SJSA1 (cell line): ENCODE results near the gene PLCD3. TPM values are rescaled to one million over a fixed set of nuclear protein-coding genes. Genes with fewer than 3 reads are reported as not detected.

ENCODE experiments used
- DNase-seq, 2 experiments: peaks; one replicate each; pipeline ENCODE4 v3.0.0-alpha.2; 2015 to 2020; ENCODE audit warnings: low spot score in 2 of 2, low read depth in 1 of 2
- H3K27ac ChIP-seq: fragments of 250-450 bp; sonication (Bioruptor Pico); 2 replicates; pipeline ENCODE4 v1.5.1; 2020; ENCODE audit warnings: mild to moderate bottlenecking, moderate library complexity
- H3K27me3 ChIP-seq: fragments of 250-450 bp; sonication (Bioruptor Pico); replicated peaks from 2 replicates; pipeline ENCODE4 v1.5.1; 2020; ENCODE audit warnings: mild to moderate bottlenecking, moderate library complexity
- H3K36me3 ChIP-seq: fragments of 250-450 bp; sonication (Bioruptor Pico); 2 replicates; pipeline ENCODE4 v1.5.1; 2020; ENCODE audit warnings: mild to moderate bottlenecking
- H3K4me1 ChIP-seq: fragments of 250-450 bp; sonication (Bioruptor Pico); replicated peaks from 2 replicates; pipeline ENCODE4 v1.6.1; 2021; ENCODE audit warnings: mild to moderate bottlenecking
- H3K4me3 ChIP-seq: fragments of 250-450 bp; sonication (Bioruptor Pico); 2 replicates; pipeline ENCODE4 v1.5.1; 2020; ENCODE audit warnings: mild to moderate bottlenecking
- H3K9me3 ChIP-seq: fragments of 250-450 bp; sonication (Bioruptor Pico); replicated peaks from 2 replicates; pipeline ENCODE4 v1.5.1; 2020; ENCODE audit warnings: mild to moderate bottlenecking
- total RNA-seq: library from RNA; depleted of rRNA; stranded (reverse); fragments of >200 nt; shearing (Covaris generic); gene quantifications from 2 replicates; pipeline ENCODE4 v1.2.3, GENCODE V29; 2014

PLCD3 gene
- total RNA-seq, 1 experiment from 2014 or later = 92.5 TPM

- H3K4me1 ChIP-seq = peaks cover 22% of the 10 kb centered on the region
- H3K9me3 ChIP-seq = no peaks in the 10 kb centered on the region
- no peaks in the 10 kb centered on the region for H3K27me3 ChIP-seq
- peaks cover 17% of the 10 kb centered on the region for H3K36me3 ChIP-seq
- DNase-seq = peak; percentile 82 to 93
- peak overlapping the region; percentile 95 for H3K27ac ChIP-seq
- H3K4me3 ChIP-seq = peak overlapping the region; percentile 47
Measured at GRCh38 chr17:45146890-45147580, 14.7 kb upstream of the PLCD3 start.

DNA sequence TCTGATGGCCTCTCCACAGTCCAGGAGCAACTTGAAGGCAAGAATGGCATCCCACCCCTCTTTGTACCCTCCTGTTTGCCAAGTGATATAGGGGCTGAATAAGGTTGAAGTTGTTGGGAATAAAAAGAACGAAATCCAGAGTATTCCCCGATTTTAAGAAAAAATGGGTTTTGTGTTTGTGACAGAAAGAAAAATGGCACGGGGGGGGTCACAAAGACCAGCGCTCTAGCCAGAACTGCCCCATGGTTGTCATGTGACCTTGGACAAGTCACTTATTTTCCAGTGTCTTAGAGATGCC, 14.2 kb upstream of the PLCD3 start:
- Histone ChIP-seq H3K4me3 (peak overlapping the region; percentile 47), H3K4me1 (peaks cover 19% of the 10 kb centered on the region), H3K27me3 (no peaks in the 10 kb centered on the region), H3K36me3 (peaks cover 14% of the 10 kb centered on the region), H3K27ac (peak overlapping the region; percentile 95), H3K9me3 (no peaks in the 10 kb centered on the region)
- no peak for DNase-seq

- Histone ChIP-seq H3K27me3 (no peaks in the 10 kb centered on the region), H3K36me3 (peaks cover 12% of the 10 kb centered on the region), H3K4me1 (peaks cover 15% of the 10 kb centered on the region), H3K4me3 (no peak overlapping the region), H3K27ac (no peak overlapping the region), H3K9me3 (0 out of 2 replicates have a peak, but pooled peaks cover under 1% of the 10 kb centered on the region)
- DNase-seq = no peak
Measured at GRCh38 chr17:45146166-45146565, 13.9 kb upstream of the PLCD3 start.

GRCh38 chr17:45145035-45145389, 12.7 kb upstream of the PLCD3 start:
- no peak for DNase-seq
- H3K27me3 ChIP-seq = no peaks in the 10 kb centered on the region
- H3K4me3 ChIP-seq = no peak overlapping the region
- H3K27ac ChIP-seq = no peak overlapping the region
- peaks cover 9% of the 10 kb centered on the region for H3K4me1 ChIP-seq
- H3K36me3 ChIP-seq = peaks cover 9% of the 10 kb centered on the region
- H3K9me3 ChIP-seq = 0 out of 2 replicates have a peak, but pooled peaks cover 2% of the 10 kb centered on the region

DNA sequence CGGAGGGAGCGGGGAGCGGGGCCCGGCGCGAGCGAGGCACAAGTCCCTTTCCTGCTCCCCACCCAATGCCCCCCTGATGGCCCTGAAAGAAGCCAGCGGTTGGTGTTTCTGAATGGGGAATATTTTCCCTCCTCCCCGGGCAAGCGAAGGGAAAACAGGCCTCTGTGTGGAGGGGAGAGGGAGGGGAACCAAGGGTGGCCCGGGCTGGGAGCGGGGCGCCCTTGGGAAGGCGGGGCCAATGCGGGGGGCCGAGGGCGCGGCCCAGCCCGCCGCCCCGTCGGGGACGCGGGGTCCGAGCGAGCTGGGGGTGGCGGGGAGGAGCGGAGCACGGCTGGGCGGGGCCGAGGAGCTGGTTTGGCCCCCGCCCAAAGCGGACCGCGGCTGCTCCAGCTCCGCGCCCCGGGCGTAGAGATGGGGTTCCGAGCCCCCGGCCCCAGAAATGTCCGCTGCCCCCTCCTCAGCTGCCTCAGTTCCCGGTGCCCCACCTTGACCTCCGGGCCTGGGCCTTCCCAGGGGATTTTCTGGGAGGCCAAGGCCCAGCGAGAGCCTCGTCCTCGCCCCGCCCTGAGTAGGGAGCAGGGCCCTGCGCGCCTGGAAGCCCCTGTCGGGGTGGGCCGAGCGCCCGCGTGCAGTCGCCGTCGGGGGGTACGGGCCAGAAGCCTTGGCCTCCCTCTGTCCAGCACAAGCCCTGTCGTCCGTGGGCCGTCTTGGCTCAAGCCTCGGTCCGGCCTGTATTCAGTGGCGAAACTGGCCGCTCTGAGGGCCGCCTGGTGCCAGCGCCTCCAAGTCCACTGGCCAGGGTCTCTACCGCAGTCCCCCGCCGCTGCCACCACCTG, 12.1 kb upstream of the PLCD3 start:
- DNase-seq = no peak
- no peaks in the 10 kb centered on the region for H3K27me3 ChIP-seq

GRCh38 chr17:45143767-45144198, 11.5 kb upstream of the PLCD3 start:
- no peak for DNase-seq
- Histone ChIP-seq H3K36me3 (peaks cover 2% of the 10 kb centered on the region; the same call in 1 of the 2 replicates), H3K4me1 (peaks cover 9% of the 10 kb centered on the region), H3K27ac (no peak overlapping the region), H3K27me3 (no peaks in the 10 kb centered on the region), H3K4me3 (no peak overlapping the region), H3K9me3 (0 out of 2 replicates have a peak, but pooled peaks cover 2% of the 10 kb centered on the region)

More for the DNA sequence above, 12.1 kb upstream of the PLCD3 start:
- no peak overlapping the region for H3K27ac ChIP-seq
- 0 out of 2 replicates have a peak, but pooled peaks cover 2% of the 10 kb centered on the region for H3K9me3 ChIP-seq
- peaks cover 9% of the 10 kb centered on the region for H3K4me1 ChIP-seq
- no peak overlapping the region for H3K4me3 ChIP-seq
- H3K36me3 ChIP-seq = peaks cover 4% of the 10 kb centered on the region

DNA sequence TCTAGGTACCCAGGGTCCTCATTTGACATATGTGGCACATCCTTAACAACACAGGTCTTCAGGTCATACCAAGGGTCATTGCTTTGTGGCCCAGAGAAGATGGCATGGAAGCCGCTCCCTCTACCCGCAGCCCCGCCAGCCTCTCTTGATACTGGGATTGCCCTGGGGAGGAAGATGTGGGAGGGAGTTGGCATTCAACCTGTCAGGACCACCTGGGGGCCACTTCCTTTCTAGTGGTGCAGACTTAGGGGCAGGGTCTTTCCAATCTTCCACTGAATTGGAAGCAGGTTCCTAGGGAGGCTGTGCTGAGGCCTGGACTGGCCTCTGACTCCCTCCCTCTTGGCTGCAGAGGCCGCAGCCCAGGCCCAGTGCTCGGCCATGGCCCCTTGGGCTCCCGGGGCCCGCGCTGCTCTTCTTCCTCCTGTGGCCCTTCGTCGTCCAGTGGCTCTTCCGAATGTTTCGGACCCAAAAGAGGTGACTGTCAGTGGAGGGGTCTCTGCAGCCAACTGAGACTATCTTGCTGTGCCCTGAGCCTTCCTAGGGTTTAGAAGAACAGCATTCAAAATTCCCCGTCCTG, 10.9 kb upstream of the PLCD3 start:
- no peak for DNase-seq
- Histone ChIP-seq H3K9me3 (0 out of 2 replicates have a peak, but pooled peaks cover 2% of the 10 kb centered on the region), H3K36me3 (peaks cover 2% of the 10 kb centered on the region; the same call in 1 of the 2 replicates), H3K27ac (no peak overlapping the region), H3K4me3 (no peak overlapping the region), H3K4me1 (peaks cover 9% of the 10 kb centered on the region), H3K27me3 (no peaks in the 10 kb centered on the region)

DNA sequence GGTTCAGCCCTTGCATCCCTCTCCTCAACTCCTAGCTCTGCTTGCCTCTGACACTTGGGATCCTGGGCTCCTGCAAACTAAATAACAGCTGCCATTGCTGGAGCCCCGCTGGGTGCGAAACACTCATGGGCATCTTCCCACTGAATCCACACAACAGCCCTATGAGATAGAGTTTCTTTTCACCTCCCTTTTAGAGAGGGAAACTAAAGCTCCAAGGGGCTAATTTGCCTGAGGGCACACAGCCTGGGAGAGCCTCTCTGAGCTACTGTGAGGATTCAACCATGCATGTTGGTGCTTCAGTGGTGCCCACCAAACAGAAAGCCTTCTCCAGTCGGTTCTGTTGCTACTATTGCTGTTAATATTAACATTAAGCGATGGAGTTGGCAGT, 7.2 kb upstream of the PLCD3 start:
- H3K36me3 ChIP-seq = no peaks in the 10 kb centered on the region
- H3K4me3 ChIP-seq = no peak overlapping the region
- no peak overlapping the region for H3K27ac ChIP-seq
- no peak for DNase-seq
- 0 out of 2 replicates have a peak, but pooled peaks cover 2% of the 10 kb centered on the region for H3K9me3 ChIP-seq
- no peaks in the 10 kb centered on the region for H3K27me3 ChIP-seq
- peaks cover 6% of the 10 kb centered on the region for H3K4me1 ChIP-seq

- no peaks in the 10 kb centered on the region for H3K27me3 ChIP-seq
- H3K27ac ChIP-seq = no peak overlapping the region
- H3K9me3 ChIP-seq = 0 out of 2 replicates have a peak, but pooled peaks cover 2% of the 10 kb centered on the region
- no peak overlapping the region for H3K4me3 ChIP-seq
- peaks cover 6% of the 10 kb centered on the region for H3K4me1 ChIP-seq
- H3K36me3 ChIP-seq = no peaks in the 10 kb centered on the region
- DNase-seq = no peak
Measured at GRCh38 chr17:45138911-45139532, 6.7 kb upstream of the PLCD3 start.

GRCh38 chr17:45137561-45138305, 5.4 kb upstream of the PLCD3 start:
- Histone ChIP-seq H3K36me3 (no peaks in the 10 kb centered on the region; the same call in 1 of the 2 replicates), H3K27me3 (no peaks in the 10 kb centered on the region), H3K4me1 (peaks cover 11% of the 10 kb centered on the region), H3K9me3 (0 out of 2 replicates have a peak, but pooled peaks cover 2% of the 10 kb centered on the region), H3K4me3 (no peak overlapping the region), H3K27ac (no peak overlapping the region)
- no peak for DNase-seq

GRCh38 chr17:45136846-45137560, 4.7 kb upstream of the PLCD3 start:
- Histone ChIP-seq H3K27me3 (no peaks in the 10 kb centered on the region), H3K4me1 (peaks cover 14% of the 10 kb centered on the region), H3K36me3 (peaks cover 2% of the 10 kb centered on the region), H3K4me3 (no peak overlapping the region), H3K9me3 (0 out of 2 replicates have a peak, but pooled peaks cover 2% of the 10 kb centered on the region), H3K27ac (no peak overlapping the region)
- DNase-seq = no peak

DNA sequence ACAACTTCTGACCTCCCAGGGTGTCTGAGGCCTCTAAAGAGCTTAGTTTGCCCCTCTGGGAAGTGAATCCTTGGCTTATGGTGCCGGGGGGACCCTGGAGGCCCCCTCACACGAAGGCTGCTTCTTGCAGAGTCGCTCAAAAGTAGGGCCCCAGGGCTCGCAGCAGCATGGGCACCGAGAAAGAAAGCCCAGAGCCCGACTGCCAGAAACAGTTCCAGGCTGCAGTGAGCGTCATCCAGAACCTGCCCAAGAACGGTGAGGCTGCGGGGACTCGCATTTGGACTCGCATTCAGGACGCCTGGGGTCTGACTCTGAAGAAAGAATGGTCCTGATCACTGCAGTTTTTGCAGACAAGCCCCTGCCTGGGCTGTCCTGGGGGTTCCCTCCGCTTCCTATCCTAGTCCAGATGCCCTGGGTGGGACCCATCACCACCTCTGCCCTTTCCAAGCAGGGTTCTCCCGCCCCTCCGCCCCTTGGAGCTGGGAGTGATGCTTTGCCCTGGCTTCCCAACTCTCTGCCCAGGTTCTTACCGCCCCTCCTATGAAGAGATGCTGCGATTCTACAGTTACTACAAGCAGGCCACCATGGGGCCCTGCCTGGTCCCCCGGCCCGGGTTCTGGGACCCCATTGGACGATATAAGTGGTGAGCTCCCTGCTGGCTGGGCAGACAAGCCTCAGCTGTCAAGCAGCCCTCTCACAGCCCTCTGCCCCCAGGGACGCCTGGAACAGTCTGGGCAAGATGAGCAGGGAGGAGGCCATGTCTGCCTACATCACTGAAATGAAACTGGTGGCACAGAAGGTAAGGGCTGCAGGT, 3.9 kb upstream of the PLCD3 start:
- Histone ChIP-seq H3K27me3 (no peaks in the 10 kb centered on the region), H3K4me1 (peaks cover 23% of the 10 kb centered on the region), H3K36me3 (peaks cover 3% of the 10 kb centered on the region), H3K27ac (no peak overlapping the region), H3K9me3 (0 out of 2 replicates have a peak, but pooled peaks cover 2% of the 10 kb centered on the region), H3K4me3 (peak overlapping the region; percentile 34)
- DNase-seq = peak in 1 of 2 experiments; percentile 25
